Activated CD8-positive, alpha-beta memory T cell treated with anti-CD3 and anti-CD28 coated beads, Interleukin-2, amount 50 U/mL, for 1 hour (primary cell): ENCODE data around the gene ID2.

ENCODE experiments used
- DNase-seq: peaks from one replicate; pipeline ENCODE4 v3.0.0-alpha.2; 2020; ENCODE audit errors: extremely low read depth

Gene ID2

GRCh38 chr2:8669157-8669817 lies 12.6 kb upstream of the ID2 start:
- DNase-seq, result no peak

GRCh38 chr2:8670580-8670979 lies 11.3 kb upstream of the ID2 start:
- no peak for DNase-seq

- no peak for DNase-seq
Measured at GRCh38 chr2:8671176-8671575, 10.7 kb upstream of the ID2 start.

- DNase-seq, result no peak
Measured at GRCh38 chr2:8671802-8672201, 10.1 kb upstream of the ID2 start.

- DNase-seq, result no peak
Measured at GRCh38 chr2:8672940-8673339, 8.9 kb upstream of the ID2 start.

- DNase-seq, result no peak
Measured at GRCh38 chr2:8673381-8673780, 8.5 kb upstream of the ID2 start.

- DNase-seq, result no peak
Measured at GRCh38 chr2:8674420-8675009, 7.3 kb upstream of the ID2 start.

- DNase-seq, result no peak
Measured at GRCh38 chr2:8675543-8675942, 6.3 kb upstream of the ID2 start.

GRCh38 chr2:8676191-8676920 lies 5.5 kb upstream of the ID2 start:
- no peak for DNase-seq

GRCh38 chr2:8676921-8677645 lies 4.8 kb upstream of the ID2 start:
- no peak for DNase-seq

GRCh38 chr2:8677646-8678592 lies 3.9 kb upstream of the ID2 start:
- DNase-seq, result no peak

GRCh38 chr2:8678731-8679566 lies 2.9 kb upstream of the ID2 start:
- no peak for DNase-seq

GRCh38 chr2:8679567-8679826 lies 2.4 kb upstream of the ID2 start:
- DNase-seq, result no peak

- DNase-seq, result no peak
Measured at GRCh38 chr2:8679827-8680731, 1.8 kb upstream of the ID2 start.

GRCh38 chr2:8680822-8681760 lies 765 bp upstream of the ID2 start:
- DNase-seq, result no peak

GRCh38 chr2:8682719-8683667 lies 1.1 kb downstream of the ID2 start:
- DNase-seq, result no peak

- DNase-seq, result no peak
Measured at GRCh38 chr2:8684540-8684877, 2.7 kb downstream of the ID2 start.
